NCI-H524 treated with DMSO at 0.1 percent for 48 hours (cell line): Measurements from ENCODE around the gene PACS1.

Experiments
- DNase-seq: peaks from one replicate; lab custom pipeline; 2025; lab: John Stamatoyannopoulos, UW

The PACS1 gene

GRCh38 chr11:66259225-66259624 lies 189.2 kb downstream of the PACS1 start:
- DNase-seq = no peak

GRCh38 chr11:66259956-66260355 lies 189.9 kb downstream of the PACS1 start:
- peak; percentile 42 for DNase-seq

- no peak for DNase-seq
Measured at GRCh38 chr11:66261578-66261977, 191.5 kb downstream of the PACS1 start.

DNA sequence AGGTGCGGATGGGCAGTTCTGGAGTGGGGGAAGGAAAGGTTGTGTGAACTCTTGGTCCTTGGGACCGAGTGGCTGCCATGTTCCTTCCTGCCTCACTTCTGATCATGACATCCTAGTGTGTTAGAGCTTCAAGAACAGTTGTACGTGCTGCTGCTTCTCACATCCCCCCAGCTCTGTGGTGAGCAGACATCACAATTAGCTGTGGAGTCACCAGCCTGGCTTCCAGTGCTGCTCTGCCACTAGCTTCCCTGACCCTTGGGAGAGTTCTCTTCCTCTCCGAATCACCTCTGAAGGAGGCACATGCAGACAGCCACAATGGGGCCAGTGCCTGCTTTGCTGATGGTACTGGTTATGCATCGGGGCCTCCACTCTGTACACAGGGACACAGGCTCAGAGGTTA lies 192.1 kb downstream of the PACS1 start:
- no peak for DNase-seq

GRCh38 chr11:66262696-66263095 lies 192.6 kb downstream of the PACS1 start:
- no peak for DNase-seq

DNA sequence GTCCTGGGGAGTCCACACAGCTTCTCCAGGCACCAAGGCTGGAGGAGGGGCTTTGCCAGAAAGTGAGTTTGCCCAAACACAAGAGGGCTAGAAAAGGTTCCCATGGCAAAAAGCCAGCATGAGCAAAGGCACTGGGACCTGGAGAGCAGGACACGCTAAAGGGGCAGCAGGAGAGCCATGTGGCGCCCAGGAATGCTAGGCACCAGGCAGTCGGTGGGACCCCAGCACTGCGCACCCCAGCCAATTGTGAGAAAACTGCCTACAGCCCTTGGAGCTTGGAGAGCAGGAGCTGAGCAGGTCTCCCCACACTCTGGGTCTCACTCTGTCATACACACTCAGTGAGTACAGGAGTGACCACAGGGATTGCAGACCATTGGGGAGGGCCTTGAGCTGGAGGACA lies 193.2 kb downstream of the PACS1 start:
- no peak for DNase-seq

- no peak for DNase-seq
Measured at GRCh38 chr11:66263785-66264184, 193.7 kb downstream of the PACS1 start.

- no peak for DNase-seq
Measured at GRCh38 chr11:66264383-66264782, 194.3 kb downstream of the PACS1 start.

- DNase-seq = no peak
Measured at GRCh38 chr11:66264914-66265313, 194.8 kb downstream of the PACS1 start.

- no peak for DNase-seq
Measured at GRCh38 chr11:66265531-66266377, 195.7 kb downstream of the PACS1 start.

GRCh38 chr11:66266378-66267038 lies 196.4 kb downstream of the PACS1 start:
- no peak for DNase-seq

DNA sequence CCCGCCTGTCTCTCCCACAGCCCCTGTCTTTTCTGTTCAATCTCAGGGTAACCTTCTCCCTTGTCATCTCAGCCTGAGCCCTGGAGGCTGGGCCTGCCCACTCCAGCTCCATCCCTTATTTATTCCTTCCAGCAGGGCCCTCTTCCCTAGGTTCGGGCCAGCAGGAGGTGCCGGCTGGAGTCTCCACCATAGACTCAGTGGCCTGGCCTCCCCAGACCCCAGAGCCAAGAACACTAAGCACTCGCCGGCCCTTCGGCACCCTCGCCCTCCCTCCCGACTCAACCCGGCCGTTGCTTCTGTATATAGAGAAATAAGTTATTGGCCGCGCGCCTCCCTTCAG lies 196.9 kb downstream of the PACS1 start:
- no peak for DNase-seq

DNA sequence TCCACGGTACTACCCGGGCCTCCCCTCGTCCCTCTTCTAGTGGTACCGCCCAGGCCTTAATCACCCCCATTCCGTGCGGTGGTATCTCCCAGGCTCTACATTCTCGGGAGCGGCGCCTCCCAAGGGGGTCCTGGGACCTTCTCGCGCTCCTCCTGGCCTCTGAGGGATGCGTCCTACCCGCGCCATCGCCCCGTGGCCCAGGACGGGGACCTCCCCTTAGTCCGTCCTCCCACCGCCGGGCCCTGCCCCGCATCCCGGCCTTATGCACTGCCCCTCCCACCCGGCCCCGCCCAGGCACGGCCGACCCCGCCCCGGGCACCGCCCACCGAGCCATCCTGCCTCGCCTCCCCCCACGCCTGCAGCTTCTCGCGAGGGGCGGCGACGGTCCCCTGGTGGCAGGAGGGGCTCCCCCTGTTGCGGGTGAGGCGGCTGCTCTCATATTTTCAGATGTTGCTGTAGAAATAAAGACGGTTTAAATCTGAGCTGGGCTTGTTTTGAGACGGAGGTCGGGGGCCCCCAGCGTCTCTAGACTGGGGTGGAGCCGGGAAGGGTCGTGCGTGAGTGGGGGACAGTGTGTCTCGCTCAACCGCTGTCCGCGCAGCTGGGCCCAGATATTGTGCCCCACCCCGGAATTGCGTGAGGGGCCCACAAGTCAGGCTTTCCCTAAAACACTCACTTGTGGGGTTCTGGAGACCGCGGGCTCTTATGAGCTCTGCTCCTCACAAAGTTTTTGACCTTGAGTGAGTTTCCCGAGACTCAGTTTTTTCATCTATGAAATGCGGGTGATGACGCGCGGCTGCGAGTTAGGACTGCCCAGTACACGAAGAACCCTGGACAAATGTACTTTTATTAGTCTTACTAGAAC lies 197.5 kb downstream of the PACS1 start:
- DNase-seq = no peak

GRCh38 chr11:66268244-66268951 lies 198.3 kb downstream of the PACS1 start, which contains the start of gene RAB1B:
Gene RAB1B (plus strand): TSS chr11:66268639. CDS start chr11:66268680, 41 bp downstream.
- DNase-seq = peak; percentile 81

DNA sequence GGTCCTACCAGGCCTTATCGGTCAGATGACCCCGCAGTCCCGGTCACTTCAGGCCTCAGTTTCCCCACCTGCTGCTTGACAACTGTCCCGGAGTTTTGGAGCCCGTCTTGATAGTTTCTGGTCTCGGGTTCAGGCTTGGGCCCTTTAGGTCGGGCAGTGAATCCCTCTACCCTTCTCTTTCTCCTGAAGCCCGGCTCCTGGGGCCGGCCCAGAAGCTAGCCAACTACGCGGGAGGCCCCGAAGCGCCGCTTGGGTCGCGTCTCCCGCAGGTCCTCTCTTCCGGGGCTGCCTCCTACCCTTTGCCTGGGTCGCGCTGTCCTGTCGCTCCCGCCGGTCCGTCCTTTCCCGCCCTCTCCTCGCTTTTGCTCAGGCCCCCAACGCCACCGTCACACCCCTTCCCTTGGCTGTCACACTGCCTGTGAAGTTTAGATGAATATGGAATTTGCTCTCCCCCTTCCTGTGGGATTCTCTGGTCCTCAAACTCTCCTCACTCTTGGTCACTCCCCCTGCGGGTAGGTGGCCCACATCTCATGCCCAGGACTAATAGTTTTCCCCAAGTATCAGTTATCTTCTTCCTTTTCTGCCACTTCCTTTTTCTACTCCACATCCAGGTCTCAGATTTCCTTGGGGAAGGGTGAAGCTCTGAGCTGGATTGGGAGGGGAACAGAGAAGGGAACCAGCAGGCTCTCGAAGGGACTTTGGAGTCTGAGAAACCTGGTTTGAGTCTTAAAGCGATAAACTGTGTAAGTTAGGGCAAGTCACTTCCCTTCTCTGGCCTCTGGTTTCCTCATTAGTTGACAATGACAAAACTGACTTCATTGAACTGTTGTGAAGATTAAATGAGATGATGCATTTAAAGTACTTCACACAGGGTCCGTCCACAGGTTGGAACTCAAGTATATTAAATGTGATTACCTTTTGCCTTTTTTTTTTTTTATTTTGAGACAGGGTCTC lies 199.2 kb downstream of the PACS1 start:
- no peak for DNase-seq

DNA sequence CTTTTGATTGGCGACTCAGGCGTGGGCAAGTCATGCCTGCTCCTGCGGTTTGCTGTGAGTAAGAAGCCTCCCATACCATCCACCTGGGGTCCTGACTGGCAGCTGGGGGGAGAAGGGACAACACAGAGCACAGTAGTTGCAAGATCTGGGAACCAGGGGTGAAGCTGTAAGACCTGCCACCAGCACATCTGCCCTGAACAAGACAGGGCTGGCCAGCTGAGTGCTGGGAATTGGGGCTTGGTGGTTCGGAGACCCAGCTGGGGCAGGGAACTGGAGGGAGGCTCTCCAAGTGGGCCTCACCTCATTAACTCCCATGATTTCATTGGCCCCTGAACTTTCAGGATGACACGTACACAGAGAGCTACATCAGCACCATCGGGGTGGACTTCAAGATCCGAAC lies 201.7 kb downstream of the PACS1 start:
- no peak for DNase-seq

GRCh38 chr11:66272596-66272995 lies 202.5 kb downstream of the PACS1 start:
- no peak for DNase-seq

GRCh38 chr11:66274219-66274618 lies 204.1 kb downstream of the PACS1 start:
- DNase-seq = no peak

GRCh38 chr11:66275396-66275795 lies 205.3 kb downstream of the PACS1 start:
- no peak for DNase-seq

DNA sequence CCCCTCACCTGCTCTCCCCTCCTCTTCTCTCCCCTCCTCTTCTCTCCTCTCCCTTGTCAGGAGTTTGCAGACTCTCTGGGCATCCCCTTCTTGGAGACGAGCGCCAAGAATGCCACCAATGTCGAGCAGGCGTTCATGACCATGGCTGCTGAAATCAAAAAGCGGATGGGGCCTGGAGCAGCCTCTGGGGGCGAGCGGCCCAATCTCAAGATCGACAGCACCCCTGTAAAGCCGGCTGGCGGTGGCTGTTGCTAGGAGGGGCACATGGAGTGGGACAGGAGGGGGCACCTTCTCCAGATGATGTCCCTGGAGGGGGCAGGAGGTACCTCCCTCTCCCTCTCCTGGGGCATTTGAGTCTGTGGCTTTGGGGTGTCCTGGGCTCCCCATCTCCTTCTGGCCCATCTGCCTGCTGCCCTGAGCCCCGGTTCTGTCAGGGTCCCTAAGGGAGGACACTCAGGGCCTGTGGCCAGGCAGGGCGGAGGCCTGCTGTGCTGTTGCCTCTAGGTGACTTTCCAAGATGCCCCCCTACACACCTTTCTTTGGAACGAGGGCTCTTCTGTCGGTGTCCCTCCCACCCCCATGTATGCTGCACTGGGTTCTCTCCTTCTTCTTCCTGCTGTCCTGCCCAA lies 206.0 kb downstream of the PACS1 start:
- no peak for DNase-seq
